ENCODE measurements around the gene AGPAT3.
A peak's percentile ranks its signal among the peaks of the same experiment; 100 is the strongest.
"Not testable (repeated sequence)": the region's sequence is repeated elsewhere in the genome, so short reads cannot be mapped to it uniquely, and the experiment has no call there.

AGPAT3 gene

DNA sequence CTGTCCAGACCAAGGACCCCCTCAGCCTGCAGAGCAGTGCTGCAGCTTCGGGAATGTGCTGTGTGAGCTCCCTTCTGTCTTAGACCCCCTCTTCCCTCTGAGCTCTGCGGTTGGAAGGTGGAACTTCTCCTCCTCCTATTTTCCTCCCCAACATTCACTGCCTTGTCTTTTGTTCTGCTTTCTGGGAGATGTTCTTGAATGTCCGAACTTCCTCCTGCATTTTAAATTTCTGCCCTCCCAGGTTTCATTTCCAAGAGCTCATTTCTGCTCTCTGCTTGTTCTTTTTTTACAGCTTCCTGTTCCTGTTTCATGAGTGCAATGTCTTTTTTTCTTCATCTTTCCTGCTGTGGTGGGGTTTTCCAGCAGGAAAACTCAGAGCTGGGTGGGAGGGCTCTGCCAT is 46.3 kb upstream of the AGPAT3 start:
- intact Hi-C loops (cut with DNase I; ENCODE audit: low total_unique reads): loop anchor here (10.0 kb wide), 1 partner anchor 506 kb away; no protein-coding TSS in a partner anchor
- no peaks in the 10 kb centered on the region for H3K36me3 ChIP-seq
- H3K9me3 ChIP-seq: peaks cover 0 to 7% (median 6%) of the 10 kb centered on the region in 3 donors
- no peaks in the 10 kb centered on the region for H3K4me1 ChIP-seq
- DNase-seq: no peak
- no peak overlapping the region for H3K27ac ChIP-seq
- H3K4me3 ChIP-seq: no peak overlapping the region
- H3K27me3 ChIP-seq: peaks cover 0 to 5% of the 10 kb centered on the region in 2 donors
- TF ChIP-seq, protein P1, sequence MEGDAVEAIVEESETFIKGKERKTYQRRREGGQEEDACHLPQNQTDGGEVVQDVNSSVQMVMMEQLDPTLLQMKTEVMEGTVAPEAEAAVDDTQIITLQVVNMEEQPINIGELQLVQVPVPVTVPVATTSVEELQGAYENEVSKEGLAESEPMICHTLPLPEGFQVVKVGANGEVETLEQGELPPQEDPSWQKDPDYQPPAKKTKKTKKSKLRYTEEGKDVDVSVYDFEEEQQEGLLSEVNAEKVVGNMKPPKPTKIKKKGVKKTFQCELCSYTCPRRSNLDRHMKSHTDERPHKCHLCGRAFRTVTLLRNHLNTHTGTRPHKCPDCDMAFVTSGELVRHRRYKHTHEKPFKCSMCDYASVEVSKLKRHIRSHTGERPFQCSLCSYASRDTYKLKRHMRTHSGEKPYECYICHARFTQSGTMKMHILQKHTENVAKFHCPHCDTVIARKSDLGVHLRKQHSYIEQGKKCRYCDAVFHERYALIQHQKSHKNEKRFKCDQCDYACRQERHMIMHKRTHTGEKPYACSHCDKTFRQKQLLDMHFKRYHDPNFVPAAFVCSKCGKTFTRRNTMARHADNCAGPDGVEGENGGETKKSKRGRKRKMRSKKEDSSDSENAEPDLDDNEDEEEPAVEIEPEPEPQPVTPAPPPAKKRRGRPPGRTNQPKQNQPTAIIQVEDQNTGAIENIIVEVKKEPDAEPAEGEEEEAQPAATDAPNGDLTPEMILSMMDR (IDR thresholded peaks at IDR 0.05): no peak

- no peaks in the 10 kb centered on the region for H3K27me3 ChIP-seq
- TF ChIP-seq, protein P1 (IDR thresholded peaks at IDR 0.05): no peak
- no peak overlapping the region for H3K4me3 ChIP-seq
- DNase-seq: peak in 1 of 2 donors; percentile 15
- no peaks in the 10 kb centered on the region for H3K4me1 ChIP-seq
- intact Hi-C loops (cut with DNase I; ENCODE audit: low total_unique reads): loop anchor here (10.0 kb wide), 2 partner anchors 65 to 505 kb away; no protein-coding TSS in a partner anchor
- no peaks in the 10 kb centered on the region for H3K36me3 ChIP-seq
- H3K27ac ChIP-seq: no peak overlapping the region
- H3K9me3 ChIP-seq: peaks cover 0 to 7% (median 6%) of the 10 kb centered on the region in 3 donors
Observed at GRCh38 chr21:43819511-43820405, 45.3 kb upstream of the AGPAT3 start.

DNA sequence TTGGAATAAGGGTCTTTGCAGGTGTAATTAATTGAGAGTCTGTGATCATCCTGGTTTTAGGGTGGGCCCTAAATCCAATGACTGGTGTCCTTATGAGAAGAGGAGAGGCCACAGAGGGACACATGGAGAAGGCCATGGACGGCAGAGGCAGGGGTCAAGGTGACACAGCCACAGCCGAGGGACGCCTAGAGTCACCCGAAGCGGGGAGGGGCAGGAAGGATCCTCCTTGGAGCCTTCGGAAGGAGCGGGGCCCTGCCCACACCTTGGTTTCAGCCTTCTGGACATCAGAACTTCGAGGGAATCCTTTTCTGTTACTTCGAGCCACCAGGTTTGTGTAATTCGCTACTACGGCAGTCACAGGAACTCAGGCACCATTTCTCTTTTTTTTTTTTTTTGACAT is 44.6 kb upstream of the AGPAT3 start:
- DNase-seq: no peak
- TF ChIP-seq, protein P1 (IDR thresholded peaks at IDR 0.05): no peak
- intact Hi-C loops (cut with DNase I; ENCODE audit: low total_unique reads): loop anchor here (10.0 kb wide), 1 partner anchor 64 kb away; no protein-coding TSS in a partner anchor
- Histone ChIP-seq H3K4me1 (no peaks in the 10 kb centered on the region), H3K27ac (no peak overlapping the region), H3K27me3 (peaks cover 0 to 5% of the 10 kb centered on the region in 2 donors), H3K36me3 (no peaks in the 10 kb centered on the region), H3K4me3 (no peak overlapping the region), H3K9me3 (peaks cover 0 to 7% (median 6%) of the 10 kb centered on the region in 3 donors)

DNA sequence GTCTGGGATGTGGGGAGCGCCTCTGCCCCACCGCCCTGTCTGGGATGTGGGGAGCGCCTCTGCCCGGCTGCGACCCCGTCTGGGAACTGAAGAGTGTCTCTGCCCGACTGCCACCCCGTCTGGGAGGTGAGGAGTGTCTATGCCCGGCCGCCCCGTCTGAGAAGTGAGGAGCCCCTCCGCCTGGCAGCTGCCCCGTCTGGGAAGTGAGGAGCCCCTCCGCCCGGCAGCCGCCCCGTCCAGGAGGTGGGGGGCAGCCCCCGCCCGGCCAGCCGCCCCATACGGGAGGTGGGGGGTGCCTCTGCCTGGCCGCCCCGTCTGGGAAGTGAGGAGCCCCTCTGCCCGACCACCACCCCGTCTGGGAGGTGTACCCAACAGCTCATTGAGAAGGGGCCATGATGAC is 42.9 kb upstream of the AGPAT3 start:
- H3K27me3 ChIP-seq: peaks cover 0 to 22% of the 10 kb centered on the region in 2 donors
- intact Hi-C loops (cut with DNase I; ENCODE audit: low total_unique reads): loop anchor here (10.0 kb wide), 1 partner anchor 63 kb away; no protein-coding TSS in a partner anchor
- not testable (repeated sequence) for H3K36me3 ChIP-seq, H3K4me1 ChIP-seq, DNase-seq, H3K9me3 ChIP-seq, H3K4me3 ChIP-seq, H3K27ac ChIP-seq

- not testable (repeated sequence) for H3K4me1 ChIP-seq, DNase-seq, H3K27ac ChIP-seq, H3K4me3 ChIP-seq, H3K36me3 ChIP-seq, H3K9me3 ChIP-seq
- H3K27me3 ChIP-seq: peaks cover 0 to 22% of the 10 kb centered on the region in 2 donors
- intact Hi-C loops (cut with DNase I; ENCODE audit: low total_unique reads): loop anchor here (10.0 kb wide), 1 partner anchor 62 kb away; no protein-coding TSS in a partner anchor
Observed at GRCh38 chr21:43822741-43823140, 42.3 kb upstream of the AGPAT3 start.

GRCh38 chr21:43824333-43825241 is 40.4 kb upstream of the AGPAT3 start:
- Histone ChIP-seq H3K4me3 (no peak overlapping the region), H3K27ac (peak overlapping the region in 1 of 2 donors; percentile 39), H3K9me3 (no peaks in the 10 kb centered on the region), H3K4me1 (no peaks in the 10 kb centered on the region), H3K36me3 (no peaks in the 10 kb centered on the region), H3K27me3 (peaks cover 0 to 30% of the 10 kb centered on the region in 2 donors)
- no peak for DNase-seq
- intact Hi-C loops (cut with DNase I; ENCODE audit: low total_unique reads): loop anchor here (10.0 kb wide), 1 partner anchor 60 kb away; no protein-coding TSS in a partner anchor
- TF ChIP-seq, protein P1 (IDR thresholded peaks at IDR 0.05): no peak
